Fibroblast of mammary gland (primary cell): ENCODE results near the gene OR2AE1.

Experiments used
- DNase-seq: peaks from one replicate; pipeline ENCODE4 v3.0.0-alpha.2; 2010; ENCODE audit warnings: low read depth
- H3K4me3 ChIP-seq: 2 replicates; pipeline ENCODE4 v1.5.1; 2011; ENCODE audit warnings: low read depth, mild to moderate bottlenecking, low read length, moderate library complexity; ENCODE audit not compliant: control insufficient read depth
- TF ChIP-seq, protein P1 (sequence below): conservative IDR thresholded peaks from 2 replicates; pipeline ENCODE4 v1.5.1; 2011; ENCODE audit warnings: low read depth, low read length, inconsistent platforms; ENCODE audit not compliant: control insufficient read depth, insufficient read depth

Gene OR2AE1

GRCh38 chr7:99842926-99843325 is 33.9 kb downstream of the OR2AE1 start:
- H3K4me3 ChIP-seq: no peak overlapping the region
- no peak for DNase-seq
- TF ChIP-seq, protein P1, sequence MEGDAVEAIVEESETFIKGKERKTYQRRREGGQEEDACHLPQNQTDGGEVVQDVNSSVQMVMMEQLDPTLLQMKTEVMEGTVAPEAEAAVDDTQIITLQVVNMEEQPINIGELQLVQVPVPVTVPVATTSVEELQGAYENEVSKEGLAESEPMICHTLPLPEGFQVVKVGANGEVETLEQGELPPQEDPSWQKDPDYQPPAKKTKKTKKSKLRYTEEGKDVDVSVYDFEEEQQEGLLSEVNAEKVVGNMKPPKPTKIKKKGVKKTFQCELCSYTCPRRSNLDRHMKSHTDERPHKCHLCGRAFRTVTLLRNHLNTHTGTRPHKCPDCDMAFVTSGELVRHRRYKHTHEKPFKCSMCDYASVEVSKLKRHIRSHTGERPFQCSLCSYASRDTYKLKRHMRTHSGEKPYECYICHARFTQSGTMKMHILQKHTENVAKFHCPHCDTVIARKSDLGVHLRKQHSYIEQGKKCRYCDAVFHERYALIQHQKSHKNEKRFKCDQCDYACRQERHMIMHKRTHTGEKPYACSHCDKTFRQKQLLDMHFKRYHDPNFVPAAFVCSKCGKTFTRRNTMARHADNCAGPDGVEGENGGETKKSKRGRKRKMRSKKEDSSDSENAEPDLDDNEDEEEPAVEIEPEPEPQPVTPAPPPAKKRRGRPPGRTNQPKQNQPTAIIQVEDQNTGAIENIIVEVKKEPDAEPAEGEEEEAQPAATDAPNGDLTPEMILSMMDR: no peak

- TF ChIP-seq, protein P1: no peak
- no peak overlapping the region for H3K4me3 ChIP-seq
- DNase-seq: no peak
Measured at GRCh38 chr7:99840136-99840869, 36.5 kb downstream of the OR2AE1 start.

DNA sequence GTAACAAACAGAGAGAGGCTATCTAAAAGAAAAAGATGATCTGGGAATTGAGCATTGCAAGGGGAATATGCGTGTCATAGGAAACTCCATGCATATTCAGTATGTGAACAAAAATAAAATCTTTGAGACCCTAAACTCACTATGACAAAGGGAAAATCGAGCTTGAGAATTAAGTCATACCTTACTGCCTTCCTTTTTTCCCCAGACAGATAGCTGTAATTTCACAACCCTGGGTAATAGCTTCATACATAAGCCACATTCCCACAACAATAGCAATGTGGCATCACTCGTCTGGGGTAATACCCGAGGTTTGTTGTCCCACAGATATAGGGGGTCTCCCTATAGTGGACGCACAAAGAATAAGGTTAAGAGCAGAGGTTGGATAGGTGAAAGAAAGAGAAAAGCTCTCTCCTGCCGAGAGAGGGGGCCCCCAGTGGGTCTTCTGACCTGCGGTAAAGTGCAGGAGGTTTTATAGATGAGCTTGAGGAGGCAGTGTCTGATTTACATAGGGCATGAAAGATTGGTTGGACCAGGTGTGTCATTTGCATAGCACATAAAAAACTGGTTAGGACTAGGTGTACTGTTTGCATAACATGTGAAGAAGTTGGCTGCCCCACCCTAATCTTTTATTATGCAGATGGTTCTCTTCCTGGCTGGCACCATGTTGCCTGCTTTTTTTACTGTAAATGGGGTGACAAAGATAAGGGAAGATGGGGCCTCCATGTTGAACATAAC is 37.4 kb downstream of the OR2AE1 start:
- H3K4me3 ChIP-seq: no peak overlapping the region
- no peak for DNase-seq
- TF ChIP-seq, protein P1: no peak

GRCh38 chr7:99837649-99838361 is 39.0 kb downstream of the OR2AE1 start:
- H3K4me3 ChIP-seq: no peak overlapping the region
- TF ChIP-seq, protein P1: peak; percentile 24
- DNase-seq: peak; percentile 38

- DNase-seq: no peak
- H3K4me3 ChIP-seq: no peak overlapping the region
- TF ChIP-seq, protein P1: no peak
Measured at GRCh38 chr7:99835189-99835588, 41.6 kb downstream of the OR2AE1 start.

GRCh38 chr7:99834382-99834781 is 42.5 kb downstream of the OR2AE1 start:
- DNase-seq: no peak
- no peak overlapping the region for H3K4me3 ChIP-seq
- TF ChIP-seq, protein P1: no peak
